Left ventricle myocardium superior (tissue), 1 donor: ENCODE data around the gene RHAG. TPM values are rescaled to one million over a fixed set of nuclear protein-coding genes. Genes with fewer than 3 reads are reported as not detected.
"Not testable (repeated sequence)": the region's sequence is repeated elsewhere in the genome, so short reads cannot be mapped to it uniquely, and the experiment has no call there.

Experiments used
- ATAC-seq: fragments of 200-7000 bp; cut with Tn5 transposase; one replicate; pipeline ENCODE4 v1.9.1; 2020; ENCODE audit warnings: mild to moderate bottlenecking, moderate library complexity
- DNase-seq: peaks from one replicate; pipeline ENCODE4 v3.0.0-alpha.2; 2020
- intact Hi-C: fragments of 100-400 bp; cut with micrococcal nuclease; formaldehyde crosslinking; loops from one replicate; pipeline ENCODE4 v1.11.0; 2022
- long read RNA-seq: library from polyadenylated mRNA; unstranded; transcript quantifications from one replicate; pipeline ENCODE4 v2.0.0, GENCODE V29; 2021
- total RNA-seq: library from RNA; stranded (reverse); fragmentation: NEBNext Ultra II Directional; extraction: Animal tissue kit (Norgen Biotek cat#: 25700); gene quantifications from one replicate; pipeline ENCODE4 v1.2.1, GENCODE V29; 2021
- donor health status: DM: no; HTN: yes; CAD: no; lungs with severe emphysema.

RHAG gene
- total RNA-seq: 0.62 TPM
- long read RNA-seq, partial matches to known transcripts: 0 of 1 reads
- long read RNA-seq, other reads (novel, unspliced or antisense): 0 of 1 reads

GRCh38 chr6:49636713-49637349 is at the start of gene RHAG:
TSS of gene RHAG (minus strand) at chr6:49636839. CDS start at chr6:49636812, 27 bp downstream.
- ATAC-seq: no peak
- DNase-seq: no peak
- intact Hi-C loops: no loop called here

GRCh38 chr6:49676671-49677281 is 40.1 kb upstream of the RHAG start:
- ATAC-seq (no peak), DNase-seq (no peak)
- intact Hi-C loops: no loop called here

GRCh38 chr6:49675816-49676215 is 39.2 kb upstream of the RHAG start:
- intact Hi-C loops: no loop called here
- DNase-seq (no peak), ATAC-seq (no peak)

GRCh38 chr6:49668083-49668511 is 31.5 kb upstream of the RHAG start:
- DNase-seq (no peak), ATAC-seq (no peak)
- intact Hi-C loops: no loop called here

- DNase-seq: no peak
- intact Hi-C loops: no loop called here
- ATAC-seq: no peak
Measured at GRCh38 chr6:49666930-49667757, 30.5 kb upstream of the RHAG start.

GRCh38 chr6:49666480-49666879 is 29.8 kb upstream of the RHAG start:
- intact Hi-C loops: no loop called here
- ATAC-seq (no peak), DNase-seq (no peak)

GRCh38 chr6:49664817-49665216 is 28.2 kb upstream of the RHAG start:
- ATAC-seq: no peak
- no peak for DNase-seq
- intact Hi-C loops: no loop called here

- ATAC-seq, DNase-seq, intact Hi-C loops: not testable (repeated sequence)
Measured at GRCh38 chr6:49664054-49664453, 27.4 kb upstream of the RHAG start.

GRCh38 chr6:49662892-49663261 is 26.2 kb upstream of the RHAG start:
- DNase-seq (no peak), ATAC-seq (no peak)
- intact Hi-C loops: no loop called here

- intact Hi-C loops: no loop called here
- DNase-seq: no peak
- ATAC-seq: no peak
Measured at GRCh38 chr6:49662231-49662891, 25.7 kb upstream of the RHAG start.

- DNase-seq (no peak), ATAC-seq (no peak)
- intact Hi-C loops: no loop called here
Measured at GRCh38 chr6:49653942-49654341, 17.3 kb upstream of the RHAG start.

- intact Hi-C loops: no loop called here
- DNase-seq (no peak), ATAC-seq (no peak)
Measured at GRCh38 chr6:49653438-49653837, 16.8 kb upstream of the RHAG start.

- ATAC-seq: no peak
- intact Hi-C loops: no loop called here
- DNase-seq: no peak
Measured at GRCh38 chr6:49651239-49651638, 14.6 kb upstream of the RHAG start.

GRCh38 chr6:49649988-49650387 is 13.3 kb upstream of the RHAG start:
- DNase-seq: no peak
- no peak for ATAC-seq
- intact Hi-C loops: no loop called here

- intact Hi-C loops: no loop called here
- no peak for ATAC-seq
- no peak for DNase-seq
Measured at GRCh38 chr6:49648036-49648435, 11.4 kb upstream of the RHAG start.

GRCh38 chr6:49647476-49647875 is 10.8 kb upstream of the RHAG start:
- DNase-seq: no peak
- intact Hi-C loops: no loop called here
- ATAC-seq: no peak

GRCh38 chr6:49646942-49647341 is 10.3 kb upstream of the RHAG start:
- ATAC-seq (no peak), DNase-seq (no peak)
- intact Hi-C loops: no loop called here

- ATAC-seq (no peak), DNase-seq (no peak)
- intact Hi-C loops: no loop called here
Measured at GRCh38 chr6:49646130-49646824, 9.6 kb upstream of the RHAG start.

- no peak for DNase-seq
- intact Hi-C loops: no loop called here
- no peak for ATAC-seq
Measured at GRCh38 chr6:49645139-49645538, 8.5 kb upstream of the RHAG start.
